Left hindlimb (tissue), 1 donor: ENCODE measurements around the gene TNRC6C.

Experiments
- DNase-seq: peaks from one replicate; pipeline ENCODE4 v3.0.0-alpha.2; 2018

The TNRC6C gene

DNA sequence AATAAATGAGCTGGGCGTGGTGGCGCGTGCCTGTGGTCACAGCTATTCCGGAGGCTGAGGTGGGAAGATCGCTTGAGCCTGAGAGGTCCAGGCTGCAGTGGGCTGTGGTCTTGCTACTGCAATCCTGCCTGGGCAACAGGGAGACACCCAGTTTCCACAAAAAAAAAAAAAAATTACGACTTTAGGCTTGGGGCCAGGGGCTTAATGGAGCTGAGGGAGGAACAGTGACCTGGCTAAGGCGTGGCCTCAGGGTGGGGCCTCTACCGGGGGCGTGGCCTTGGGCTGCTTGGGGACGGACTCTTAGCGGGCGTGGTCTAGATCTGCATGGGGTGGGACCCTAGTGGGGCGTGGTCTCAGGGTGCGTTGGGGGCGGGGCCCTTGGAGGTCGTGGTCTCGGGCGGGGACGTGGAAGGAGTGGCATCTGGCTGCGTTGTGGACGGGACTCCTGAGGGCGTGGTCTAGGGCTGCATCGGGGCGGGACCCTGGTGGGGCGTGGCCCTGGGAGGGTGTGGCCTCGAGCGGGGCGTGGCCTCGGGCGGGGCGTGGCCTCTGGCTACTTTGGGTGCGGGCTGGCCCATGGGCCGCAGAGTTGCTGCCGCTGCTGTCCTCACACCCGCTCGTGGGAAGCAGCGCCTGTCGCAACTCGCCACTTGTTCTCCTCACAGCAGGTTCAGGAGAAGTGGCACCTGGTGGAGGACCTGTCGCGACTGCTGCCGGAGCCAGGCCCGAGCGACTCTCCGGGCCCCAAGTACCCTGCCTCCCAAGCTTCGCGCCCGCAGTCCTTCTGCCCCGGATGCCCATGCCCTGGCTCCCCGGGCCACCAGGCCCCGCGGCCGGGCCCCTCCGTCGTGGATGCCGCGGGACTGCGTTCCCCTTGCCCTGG is 181.9 kb downstream of the TNRC6C start:
- peak; percentile 83 for DNase-seq

DNA sequence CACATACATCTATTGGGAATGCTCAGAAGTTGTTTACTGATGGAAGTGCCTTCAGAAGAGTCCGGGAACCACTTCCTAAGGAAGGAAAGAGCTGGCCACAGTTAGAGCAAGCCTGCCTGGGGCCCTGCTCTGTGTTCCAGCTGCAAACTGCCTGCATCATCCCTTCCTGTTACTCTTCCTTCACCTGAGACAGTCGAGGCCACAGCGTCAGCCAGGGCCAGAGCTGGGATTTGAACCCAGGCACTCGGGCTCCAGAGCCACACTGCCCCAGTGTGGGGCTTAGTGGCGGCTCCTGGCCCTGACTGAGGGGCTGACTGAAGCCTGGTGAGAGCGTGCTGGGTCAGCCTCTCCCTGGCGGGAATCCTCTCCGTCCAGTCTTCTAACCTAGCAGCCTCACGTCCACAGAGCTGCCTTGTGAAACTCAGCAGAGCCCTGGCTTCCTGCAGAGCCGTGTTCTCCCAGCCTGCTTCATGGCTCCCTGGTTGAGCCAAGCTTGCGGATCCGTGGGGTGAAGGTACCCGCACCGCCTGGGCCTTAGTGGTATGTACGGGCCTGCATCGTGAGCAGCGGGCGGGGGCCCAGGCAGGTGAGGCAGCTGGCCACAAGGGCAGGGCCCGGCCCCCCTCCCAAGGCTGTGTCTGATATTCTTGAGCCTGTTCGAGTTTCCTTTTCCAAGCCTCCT is 183.1 kb downstream of the TNRC6C start:
- DNase-seq: no peak

DNA sequence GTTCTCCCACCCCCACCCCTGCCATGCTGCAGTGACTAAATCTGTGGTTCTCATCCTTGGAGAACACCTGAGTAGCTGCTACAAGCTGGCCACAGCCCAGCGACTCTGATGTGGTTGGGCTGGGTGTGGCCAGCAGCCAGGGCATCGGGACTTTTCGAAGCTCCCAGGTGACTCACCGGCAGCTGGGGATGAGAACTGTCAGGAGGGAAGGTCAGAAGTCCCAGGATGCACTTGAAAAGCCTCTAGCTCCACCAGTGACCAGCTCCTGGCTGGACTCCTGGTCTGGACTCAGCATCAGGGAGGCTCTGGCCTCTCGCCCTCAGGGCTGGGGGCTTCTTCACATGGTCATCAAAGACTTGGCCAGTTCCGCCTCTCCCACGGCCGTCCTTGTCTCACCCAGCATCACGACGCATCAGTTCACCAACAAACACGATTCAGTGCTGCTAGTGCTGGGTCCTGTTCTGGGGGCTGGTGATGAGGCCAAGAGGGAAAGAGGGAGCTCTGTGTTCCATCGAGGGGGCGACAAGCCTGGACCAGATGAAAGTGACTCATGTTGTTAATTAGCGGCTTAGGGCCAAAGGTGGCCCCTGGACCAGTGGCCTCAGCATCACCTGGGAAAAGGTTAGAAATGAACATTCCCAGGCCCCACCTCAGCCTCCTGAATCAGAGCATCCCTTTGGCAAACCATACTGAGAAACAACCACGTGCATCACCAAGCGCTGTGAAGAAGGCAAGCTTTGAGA is 183.8 kb downstream of the TNRC6C start:
- DNase-seq: no peak

DNA sequence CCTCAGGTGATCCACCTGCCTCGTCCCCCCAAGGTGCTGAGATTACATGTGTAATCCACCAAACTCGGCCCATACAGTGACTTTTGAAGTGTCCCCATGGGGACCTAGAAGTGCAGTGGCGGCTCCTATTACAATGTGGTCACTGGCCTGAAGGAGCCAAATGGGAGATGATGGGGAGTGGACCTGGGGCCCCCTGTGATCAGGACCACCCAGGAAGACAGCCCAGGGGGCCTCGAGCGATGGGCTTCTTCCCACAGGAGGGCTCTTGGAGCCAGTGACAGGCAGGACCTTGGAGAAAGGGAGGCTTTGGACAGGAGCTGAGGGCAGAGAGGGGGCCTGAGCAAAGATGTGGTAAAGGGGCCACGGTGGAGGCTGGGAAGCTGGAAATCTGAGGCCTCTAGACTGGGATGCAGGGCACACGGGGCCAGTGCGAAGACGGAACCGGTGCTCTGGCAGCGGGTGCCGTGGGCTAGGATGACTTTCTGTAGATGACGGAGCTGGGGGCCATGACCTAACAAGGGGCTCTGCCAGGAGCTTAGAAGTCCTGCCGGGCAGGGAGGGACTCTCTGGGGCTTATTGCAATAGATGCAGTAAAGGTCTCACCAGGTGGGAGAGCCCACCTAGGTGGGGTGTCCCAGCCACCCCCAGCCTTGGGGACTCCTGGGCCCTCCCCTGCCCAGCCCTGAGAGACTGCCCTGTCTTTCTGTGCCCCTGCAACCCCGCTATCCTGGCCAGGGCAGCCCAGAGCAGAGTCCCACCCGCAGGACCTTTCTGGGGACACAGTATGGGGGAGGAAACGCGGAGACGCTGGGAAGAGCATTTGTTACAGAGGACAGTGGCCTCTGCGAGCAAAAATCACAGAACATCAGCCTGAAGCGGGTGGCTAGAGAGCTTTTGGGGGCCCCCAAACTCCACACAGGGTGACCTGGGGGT is 185.0 kb downstream of the TNRC6C start:
- DNase-seq: no peak

DNA sequence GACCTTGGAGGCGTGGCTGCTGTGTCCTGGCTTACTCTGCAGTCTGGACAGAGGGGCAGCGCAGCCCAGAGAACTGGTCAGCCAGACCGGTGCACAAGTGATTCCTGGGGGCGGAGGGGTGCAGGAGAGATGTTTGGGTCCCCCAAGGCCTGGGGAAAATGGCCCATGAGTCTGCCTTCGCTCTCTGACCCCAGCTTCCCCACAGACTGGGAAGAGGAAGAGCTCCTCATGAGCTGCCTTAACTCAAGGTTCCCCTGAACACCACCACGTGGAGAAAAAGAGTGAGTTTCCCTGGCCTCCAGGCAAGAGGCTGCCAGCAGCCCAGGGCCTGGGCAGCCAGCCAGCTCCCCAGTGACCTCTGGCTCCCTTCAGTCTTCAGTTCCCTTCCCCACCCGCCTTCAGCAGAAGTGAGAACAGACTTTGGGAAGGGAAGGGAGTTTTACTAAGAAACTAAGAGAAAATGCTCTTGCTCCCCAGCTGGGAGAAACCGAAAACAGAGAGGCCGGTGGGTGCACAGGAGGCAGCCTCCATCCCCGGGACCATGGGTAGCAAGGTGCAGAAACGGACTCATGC is 185.7 kb downstream of the TNRC6C start:
- peak; percentile 77 for DNase-seq

DNA sequence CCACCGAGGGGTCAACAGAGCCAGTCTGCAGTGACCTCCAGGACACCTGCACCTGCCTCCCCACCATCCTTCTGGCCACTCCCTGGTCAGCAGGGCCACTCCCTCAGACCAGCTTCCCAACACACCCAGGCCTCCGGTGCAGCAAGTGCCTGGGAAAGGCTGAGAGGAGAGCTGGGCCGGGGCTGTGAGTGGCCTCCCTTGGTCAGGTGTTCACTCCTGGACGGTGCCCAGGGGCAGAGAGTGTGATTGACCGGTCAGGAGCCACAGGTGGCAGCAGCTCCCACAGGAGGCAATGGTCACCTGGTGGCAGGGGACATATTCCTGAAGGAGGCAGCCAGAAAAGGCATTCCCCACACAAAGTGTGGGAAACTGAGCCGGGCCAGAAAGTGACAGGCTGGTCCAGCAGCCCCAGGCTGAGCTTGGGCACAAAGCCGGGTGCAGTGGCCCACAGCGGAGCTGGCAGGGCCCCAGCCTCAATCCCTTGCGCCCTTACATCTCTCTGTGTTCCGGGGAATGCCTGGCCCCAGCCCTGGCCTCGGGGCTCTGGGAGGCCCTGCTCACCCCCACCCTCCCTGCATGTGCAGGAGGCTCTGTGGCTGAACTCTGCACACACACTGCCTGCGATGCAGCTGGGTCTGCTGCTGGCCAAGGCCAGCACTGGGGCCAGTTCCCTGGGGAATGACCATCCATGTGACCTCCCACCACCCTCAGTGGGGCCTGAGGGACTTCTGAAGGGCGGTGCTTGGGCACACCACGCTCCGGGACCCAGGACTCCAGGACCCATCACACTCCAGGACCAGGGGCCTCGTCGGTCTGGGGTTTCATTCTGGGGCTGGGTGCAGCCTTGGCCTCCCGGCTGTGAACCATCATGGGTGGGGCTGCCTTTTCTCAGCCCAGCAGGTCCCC is 186.5 kb downstream of the TNRC6C start:
- DNase-seq: no peak

DNA sequence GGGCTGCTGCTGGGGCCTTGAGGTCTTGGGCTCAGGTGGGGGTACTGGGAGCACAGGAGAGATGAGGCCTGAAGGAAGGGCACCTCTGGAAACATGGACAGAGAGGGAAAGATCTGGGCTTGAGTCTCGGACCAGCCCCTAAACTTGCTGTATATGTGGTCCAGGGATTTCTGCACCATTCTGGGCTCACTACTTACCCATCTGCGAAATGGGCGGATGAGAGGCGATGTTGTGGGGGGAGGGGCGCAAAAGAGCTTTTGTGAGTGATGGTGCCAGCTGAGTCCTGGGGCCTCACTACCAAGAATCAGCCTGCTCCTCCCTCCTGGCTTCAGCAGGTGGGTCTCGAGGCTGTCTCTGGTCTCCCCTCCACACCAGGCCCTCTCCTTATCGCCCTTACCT is 188.0 kb downstream of the TNRC6C start:
- no peak for DNase-seq

DNA sequence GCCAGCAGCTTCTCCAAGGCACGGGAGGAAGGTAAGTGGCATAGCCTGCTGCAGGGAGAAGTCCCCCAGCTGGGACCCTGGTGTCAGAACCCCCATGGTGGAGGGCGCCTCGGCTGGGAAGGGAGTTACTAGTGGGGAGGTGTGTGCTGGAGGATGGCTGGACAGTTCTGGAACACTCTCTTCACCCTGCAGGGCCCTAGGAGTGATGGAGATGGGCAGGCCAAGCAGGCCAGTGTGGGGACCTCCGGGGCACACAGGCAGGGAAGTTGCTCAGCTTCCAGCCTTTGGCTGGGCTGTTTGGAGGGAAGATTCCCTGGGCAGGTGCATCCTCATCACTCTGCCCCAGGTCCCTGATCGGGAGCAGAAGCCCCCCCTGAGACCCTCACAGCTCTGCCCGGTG is 188.4 kb downstream of the TNRC6C start:
- DNase-seq: no peak

DNA sequence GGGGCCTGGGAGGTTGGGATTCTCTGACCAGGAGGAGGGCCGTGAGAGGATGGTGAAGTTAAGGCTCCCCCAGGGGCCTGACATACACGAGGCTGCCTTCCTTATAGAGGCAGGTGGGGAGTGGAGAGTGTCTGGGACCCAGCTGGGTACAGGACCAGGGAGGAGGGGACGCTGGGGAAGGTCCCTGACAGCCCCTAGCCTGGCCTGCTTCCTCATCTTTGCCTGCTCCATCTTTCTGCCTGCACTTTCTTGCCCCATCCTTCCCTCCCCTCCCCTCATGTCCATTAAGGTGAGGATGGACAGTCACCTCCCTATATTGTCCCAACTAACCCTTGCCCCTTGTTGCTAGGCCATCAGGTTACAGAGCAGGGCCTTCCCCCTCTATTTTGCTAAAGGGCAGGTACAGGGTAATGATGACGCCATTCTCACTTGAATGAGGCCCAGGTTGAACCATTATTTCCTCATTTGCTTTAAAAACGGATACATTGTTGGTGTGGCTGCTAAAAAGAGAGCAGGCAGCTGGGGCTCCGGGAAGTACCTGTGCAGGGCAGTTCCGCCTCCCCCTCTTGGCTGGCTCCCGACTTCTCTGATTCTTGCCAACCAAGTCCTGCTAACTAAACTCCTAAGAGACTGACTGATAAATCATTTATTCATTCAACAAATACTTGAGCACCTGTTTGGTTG is 189.0 kb downstream of the TNRC6C start:
- DNase-seq: no peak

DNA sequence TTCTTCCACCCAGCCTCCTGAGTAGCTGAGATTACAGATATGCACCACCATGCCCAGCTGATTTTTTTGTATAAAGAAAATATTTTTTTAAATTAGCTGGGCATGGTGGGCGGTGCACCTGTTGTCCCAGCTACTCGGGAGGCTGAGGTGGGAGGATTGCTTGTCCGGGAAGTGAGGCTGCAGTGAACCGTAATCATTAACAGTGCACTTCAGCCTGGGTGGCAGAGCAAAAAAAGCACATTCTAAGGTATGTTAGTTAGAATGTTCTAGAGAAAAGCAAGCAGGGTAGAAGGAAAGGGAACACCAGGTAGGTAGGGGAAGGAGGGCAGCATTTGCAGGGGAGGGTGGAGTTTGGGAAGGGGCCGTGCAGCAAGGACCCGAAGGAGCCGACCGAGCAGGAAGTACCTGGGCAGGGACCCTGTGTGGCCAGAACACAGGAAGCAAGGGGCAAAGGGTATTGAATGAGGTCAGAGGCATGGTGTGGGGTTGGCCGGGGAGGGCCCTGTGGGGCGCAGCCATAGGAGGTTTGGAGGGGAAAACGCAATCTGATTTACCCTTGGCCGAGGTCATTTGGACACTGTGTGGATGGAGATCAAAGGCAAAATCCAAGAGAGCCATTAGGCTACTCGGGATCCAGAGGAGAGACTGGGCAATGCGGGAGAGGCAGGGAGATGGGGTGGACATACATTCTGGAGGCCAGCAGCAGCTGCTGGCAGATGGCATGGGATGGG is 189.9 kb downstream of the TNRC6C start:
- DNase-seq: no peak

DNA sequence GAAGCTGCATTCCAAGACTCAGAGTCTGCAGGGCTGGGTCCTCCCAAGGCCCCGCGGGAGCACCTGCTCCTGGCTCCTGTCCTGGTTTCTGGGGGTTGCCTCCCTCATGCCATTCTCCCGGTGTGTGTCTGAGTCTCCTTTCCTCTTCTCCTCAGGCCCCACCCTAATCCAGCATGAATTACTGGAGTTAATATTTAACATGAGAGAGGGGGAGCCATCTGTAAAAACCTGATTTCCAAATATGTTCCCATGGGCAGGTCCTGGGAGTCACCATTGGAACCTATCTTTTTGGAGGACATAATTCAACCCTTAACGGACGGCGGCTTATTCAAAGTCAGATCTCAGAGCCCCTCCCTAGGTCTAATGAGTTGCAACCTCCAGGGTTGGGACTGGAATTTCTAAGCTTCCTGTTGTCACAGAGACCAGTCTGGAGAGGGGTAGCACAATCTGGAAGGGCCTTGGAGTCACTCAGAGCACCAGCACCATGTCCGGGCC is 193.1 kb downstream of the TNRC6C start:
- no peak for DNase-seq

DNA sequence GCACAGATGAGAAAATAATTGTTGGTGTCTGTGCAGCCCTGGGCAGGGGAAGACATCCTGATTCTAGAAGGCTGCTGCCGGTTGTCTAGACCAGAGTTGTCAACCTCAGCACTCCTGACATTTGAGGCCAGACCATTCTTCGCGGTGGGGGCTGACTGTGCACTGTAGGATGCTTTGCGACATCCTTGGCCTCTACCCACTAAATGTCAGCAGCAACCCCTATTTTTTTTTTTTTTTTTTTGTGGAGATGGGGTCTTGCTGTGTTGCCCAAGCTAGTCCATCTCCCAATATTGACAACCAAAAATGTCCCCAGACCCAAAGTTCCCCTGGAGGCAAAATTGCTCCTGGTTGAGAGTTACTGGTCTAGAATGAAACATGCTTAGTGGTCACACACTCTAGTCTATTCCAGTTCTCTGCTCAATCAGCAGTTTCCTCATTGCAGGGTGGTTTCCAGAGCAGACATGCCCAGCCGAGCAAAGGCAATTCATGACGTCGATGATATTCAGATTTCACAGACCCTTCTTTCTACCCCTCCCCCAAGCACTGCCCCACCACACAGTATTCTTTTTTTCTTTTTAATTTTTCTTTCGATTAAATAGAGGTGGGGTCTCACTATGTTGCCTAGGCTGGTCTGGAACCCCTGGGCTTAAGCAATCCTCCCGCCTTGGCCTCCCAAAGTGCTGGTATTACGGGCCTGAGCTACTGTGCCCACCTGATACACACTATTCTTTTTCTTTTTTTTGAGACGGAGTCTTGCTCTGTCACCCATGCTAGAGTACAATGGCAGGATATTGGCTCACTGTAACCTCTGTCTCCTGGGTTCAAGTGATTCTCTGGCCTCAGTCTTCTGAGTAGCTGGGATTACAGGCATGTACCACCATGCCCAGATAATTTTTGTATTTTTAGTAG is 196.7 kb downstream of the TNRC6C start:
- no peak for DNase-seq
